ENCODE measurements around the gene EMC1.
"Not testable (repeated sequence)": the region's sequence is repeated elsewhere in the genome, so short reads cannot be mapped to it uniquely, and the experiment has no call there.

The EMC1 gene

DNA sequence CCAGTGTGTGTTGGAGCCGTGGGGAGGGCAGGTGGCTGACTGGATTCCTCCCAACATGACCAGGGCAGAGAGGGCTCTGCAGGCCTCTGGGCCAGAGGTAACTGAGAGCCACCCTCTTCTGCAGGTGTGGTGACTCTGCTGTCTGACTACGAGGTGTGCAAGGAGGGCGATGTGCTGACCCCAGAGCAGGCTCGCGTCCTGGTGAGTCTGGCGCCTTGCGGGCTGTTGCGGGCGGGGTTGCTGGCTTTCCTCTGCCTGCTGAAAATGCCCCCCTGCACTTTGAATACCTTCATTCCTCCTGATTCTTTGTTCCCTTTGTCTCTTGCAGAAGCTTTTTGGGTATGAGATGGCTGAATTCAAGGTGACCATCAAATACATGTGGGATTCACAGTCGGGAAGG is 7.0 kb upstream of the EMC1 start:
- Histone ChIP-seq H3K9ac (ENCODE audit: low read length) (no peak overlapping the region), H3K27me3 (replicated peaks; ENCODE audit: control insufficient read depth, insufficient read depth, low read length) (no peaks in the 10 kb centered on the region), H3K4me3 (ENCODE audit: low read length) (no peak overlapping the region), H3K36me3 (ENCODE audit: control insufficient read depth, insufficient read depth, low read length, severe bottlenecking) (peaks cover 49% of the 10 kb centered on the region), H3K9me3 (ENCODE audit: control insufficient read depth, low read length) (no peaks in the 10 kb centered on the region), H3K4me1 (ENCODE audit: control insufficient read depth, insufficient read depth, low read length) (peaks cover 22% of the 10 kb centered on the region)
- no peak for DNase-seq (ENCODE audit: low read depth)

DNA sequence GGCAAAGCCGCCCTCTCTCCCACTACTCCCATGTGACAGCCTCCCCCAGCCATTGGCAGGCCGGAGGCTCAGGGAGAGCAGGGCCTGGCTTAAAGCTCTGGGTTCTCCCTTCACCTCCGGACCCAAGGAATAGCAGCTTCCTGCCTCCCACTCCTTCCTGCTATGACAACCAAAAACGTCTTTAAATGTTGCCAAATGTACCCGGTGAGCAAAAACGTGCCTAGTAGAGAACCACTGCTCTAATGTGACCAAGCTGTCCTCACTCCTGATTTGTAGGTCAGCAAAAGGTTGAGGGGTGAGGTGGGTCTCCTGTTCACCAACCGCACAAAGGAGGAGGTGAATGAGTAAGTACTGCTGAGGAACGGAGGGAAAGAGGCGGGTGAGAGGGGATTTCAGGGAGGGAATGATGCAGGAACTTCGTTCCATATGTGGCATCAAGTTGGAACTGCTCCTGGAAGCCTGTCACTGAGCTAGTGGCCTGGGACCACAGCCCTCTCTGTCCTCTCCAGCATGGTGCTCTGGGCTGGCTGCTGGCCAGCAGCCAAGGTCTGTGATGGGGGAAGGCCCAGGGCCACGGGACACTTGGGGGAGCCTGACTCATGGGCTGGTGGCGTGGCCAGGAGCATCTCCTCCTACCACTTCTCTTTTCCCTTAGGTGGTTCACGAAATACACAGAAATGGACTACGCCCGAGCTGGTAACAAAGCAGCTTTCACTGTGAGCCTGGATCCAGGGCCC is 6.0 kb upstream of the EMC1 start:
- Histone ChIP-seq H3K9ac (ENCODE audit: low read length) (no peak overlapping the region), H3K36me3 (ENCODE audit: control insufficient read depth, insufficient read depth, low read length, severe bottlenecking) (peaks cover 49% of the 10 kb centered on the region), H3K9me3 (ENCODE audit: control insufficient read depth, low read length) (no peaks in the 10 kb centered on the region), H3K27me3 (replicated peaks; ENCODE audit: control insufficient read depth, insufficient read depth, low read length) (no peaks in the 10 kb centered on the region), H3K4me1 (ENCODE audit: control insufficient read depth, insufficient read depth, low read length) (peaks cover 32% of the 10 kb centered on the region), H3K4me3 (ENCODE audit: low read length) (no peak overlapping the region)
- DNase-seq (ENCODE audit: low read depth): no peak

DNA sequence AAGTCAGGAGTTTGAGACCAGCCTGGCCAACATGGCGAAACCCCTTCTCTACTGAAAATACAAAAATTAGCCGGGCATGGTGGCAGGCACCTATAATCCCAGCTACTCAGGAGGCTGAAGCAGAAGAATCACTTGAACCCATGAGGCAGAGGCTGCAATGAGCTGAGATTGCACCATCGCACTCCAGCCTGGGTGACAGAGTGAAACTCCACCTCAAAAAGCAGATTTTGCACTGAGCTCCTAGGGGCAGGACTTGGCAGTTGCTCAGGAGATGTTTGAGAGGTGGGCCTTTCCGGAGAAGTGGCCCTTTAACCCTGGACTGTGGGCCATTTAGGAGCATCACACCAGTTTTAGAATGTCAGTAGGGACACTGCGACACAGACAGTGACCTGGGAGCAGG is 5.0 kb upstream of the EMC1 start:
- DNase-seq (ENCODE audit: low read depth); H3K9me3 ChIP-seq (ENCODE audit: control insufficient read depth, low read length): not testable (repeated sequence)
- peaks cover 49% of the 10 kb centered on the region for H3K36me3 ChIP-seq (ENCODE audit: control insufficient read depth, insufficient read depth, low read length, severe bottlenecking)

DNA sequence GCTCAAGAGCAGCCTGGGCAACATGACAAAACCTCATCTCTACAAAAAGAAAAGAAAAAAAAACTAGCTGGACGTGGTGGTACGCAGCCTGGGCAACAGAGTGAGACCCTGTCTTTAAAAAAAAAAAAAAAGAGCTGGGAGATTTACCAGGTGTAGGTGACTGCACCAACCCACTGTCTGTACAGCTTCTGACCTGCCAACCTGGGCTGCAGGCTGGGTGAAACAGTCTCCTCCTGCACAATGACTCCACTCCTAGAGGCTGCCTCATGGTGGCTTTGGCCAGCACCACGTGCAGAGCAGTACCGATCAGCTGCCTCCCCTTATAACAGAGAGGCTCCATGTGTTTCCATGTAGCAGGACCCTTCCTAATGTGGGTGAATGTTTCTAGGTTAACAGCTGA is 4.0 kb upstream of the EMC1 start:
- Histone ChIP-seq H3K9ac (ENCODE audit: low read length) (no peak overlapping the region), H3K9me3 (ENCODE audit: control insufficient read depth, low read length) (no peaks in the 10 kb centered on the region), H3K4me1 (ENCODE audit: control insufficient read depth, insufficient read depth, low read length) (peaks cover 29% of the 10 kb centered on the region), H3K36me3 (ENCODE audit: control insufficient read depth, insufficient read depth, low read length, severe bottlenecking) (peaks cover 49% of the 10 kb centered on the region), H3K27me3 (replicated peaks; ENCODE audit: control insufficient read depth, insufficient read depth, low read length) (no peaks in the 10 kb centered on the region), H3K4me3 (ENCODE audit: low read length) (no peak overlapping the region)
- DNase-seq (ENCODE audit: low read depth): no peak

More for the DNA sequence above, 5.0 kb upstream of the EMC1 start:
- not testable (repeated sequence) for H3K4me3 ChIP-seq (ENCODE audit: low read length); H3K27me3 ChIP-seq (replicated peaks; ENCODE audit: control insufficient read depth, insufficient read depth, low read length); H3K9ac ChIP-seq (ENCODE audit: low read length)
- H3K4me1 ChIP-seq (ENCODE audit: control insufficient read depth, insufficient read depth, low read length): peaks cover 32% of the 10 kb centered on the region

DNA sequence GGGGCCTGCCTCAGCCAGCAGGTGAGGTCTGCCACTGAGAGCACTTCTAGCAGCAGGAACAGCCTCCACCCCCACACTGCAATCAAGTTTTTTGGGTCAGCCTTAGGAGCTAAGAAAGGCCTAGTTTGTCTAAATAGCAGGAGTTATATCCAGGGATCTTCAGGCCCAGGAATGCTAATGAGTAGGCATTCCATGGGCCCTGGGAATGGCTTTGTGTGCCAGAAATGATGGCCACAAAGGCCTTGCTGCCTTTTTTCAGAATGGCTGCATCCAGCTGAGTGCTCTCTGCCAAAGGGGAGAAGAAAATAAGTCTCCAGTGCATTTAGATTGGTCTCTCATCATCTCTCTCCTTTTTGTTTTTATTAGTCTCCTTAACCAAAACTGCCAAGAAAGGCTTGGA is 3.1 kb upstream of the EMC1 start:
- no peak for DNase-seq (ENCODE audit: low read depth)
- no peaks in the 10 kb centered on the region for H3K27me3 ChIP-seq (replicated peaks; ENCODE audit: control insufficient read depth, insufficient read depth, low read length)

DNA sequence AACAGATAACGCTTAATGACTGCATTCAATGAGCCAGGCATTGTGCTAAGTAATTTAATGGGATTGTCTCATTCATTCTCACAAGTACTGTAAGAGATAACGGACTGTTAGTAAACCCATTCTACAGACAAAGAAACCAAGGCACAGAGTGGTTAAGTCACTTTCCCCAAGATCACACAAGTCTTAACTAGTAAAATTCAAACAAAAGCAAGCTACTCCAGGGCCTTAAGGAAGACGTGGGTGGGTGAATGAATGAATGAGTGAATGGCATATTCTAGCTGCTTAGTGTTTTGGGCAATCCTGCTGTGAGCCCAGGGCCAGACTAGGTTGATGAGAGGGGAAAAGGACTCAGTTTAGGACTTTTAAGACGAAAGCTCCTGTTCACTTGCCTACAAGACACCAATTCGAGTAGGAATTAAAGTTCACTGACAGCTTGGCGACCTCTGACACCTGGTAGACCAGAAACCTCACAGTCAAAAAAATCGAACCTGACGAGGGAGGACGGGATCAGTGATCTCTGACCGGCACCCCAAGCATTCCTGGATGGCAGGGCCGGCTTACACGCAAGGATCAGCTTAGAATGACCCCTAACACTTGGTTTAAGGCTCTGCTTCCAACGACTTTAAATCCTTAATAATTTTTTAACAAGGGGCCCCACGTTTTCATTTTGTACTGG is 557 bp downstream of the EMC1 start:
- peaks cover 28% of the 10 kb centered on the region for H3K4me1 ChIP-seq (ENCODE audit: control insufficient read depth, insufficient read depth, low read length)
- no peaks in the 10 kb centered on the region for H3K9me3 ChIP-seq (ENCODE audit: control insufficient read depth, low read length)
- H3K9ac ChIP-seq (ENCODE audit: low read length): peak overlapping the region; percentile 93
- H3K27me3 ChIP-seq (replicated peaks; ENCODE audit: control insufficient read depth, insufficient read depth, low read length): no peaks in the 10 kb centered on the region
- peak; percentile 25 for DNase-seq (ENCODE audit: low read depth)
- H3K4me3 ChIP-seq (ENCODE audit: low read length): peak overlapping the region; percentile 94
- H3K36me3 ChIP-seq (ENCODE audit: control insufficient read depth, insufficient read depth, low read length, severe bottlenecking): peaks cover 7% of the 10 kb centered on the region

More for the DNA sequence above, 3.1 kb upstream of the EMC1 start:
- H3K4me1 ChIP-seq (ENCODE audit: control insufficient read depth, insufficient read depth, low read length): peaks cover 28% of the 10 kb centered on the region
- H3K9ac ChIP-seq (ENCODE audit: low read length): no peak overlapping the region
- no peak overlapping the region for H3K4me3 ChIP-seq (ENCODE audit: low read length)
- H3K9me3 ChIP-seq (ENCODE audit: control insufficient read depth, low read length): no peaks in the 10 kb centered on the region
- peaks cover 41% of the 10 kb centered on the region for H3K36me3 ChIP-seq (ENCODE audit: control insufficient read depth, insufficient read depth, low read length, severe bottlenecking)

DNA sequence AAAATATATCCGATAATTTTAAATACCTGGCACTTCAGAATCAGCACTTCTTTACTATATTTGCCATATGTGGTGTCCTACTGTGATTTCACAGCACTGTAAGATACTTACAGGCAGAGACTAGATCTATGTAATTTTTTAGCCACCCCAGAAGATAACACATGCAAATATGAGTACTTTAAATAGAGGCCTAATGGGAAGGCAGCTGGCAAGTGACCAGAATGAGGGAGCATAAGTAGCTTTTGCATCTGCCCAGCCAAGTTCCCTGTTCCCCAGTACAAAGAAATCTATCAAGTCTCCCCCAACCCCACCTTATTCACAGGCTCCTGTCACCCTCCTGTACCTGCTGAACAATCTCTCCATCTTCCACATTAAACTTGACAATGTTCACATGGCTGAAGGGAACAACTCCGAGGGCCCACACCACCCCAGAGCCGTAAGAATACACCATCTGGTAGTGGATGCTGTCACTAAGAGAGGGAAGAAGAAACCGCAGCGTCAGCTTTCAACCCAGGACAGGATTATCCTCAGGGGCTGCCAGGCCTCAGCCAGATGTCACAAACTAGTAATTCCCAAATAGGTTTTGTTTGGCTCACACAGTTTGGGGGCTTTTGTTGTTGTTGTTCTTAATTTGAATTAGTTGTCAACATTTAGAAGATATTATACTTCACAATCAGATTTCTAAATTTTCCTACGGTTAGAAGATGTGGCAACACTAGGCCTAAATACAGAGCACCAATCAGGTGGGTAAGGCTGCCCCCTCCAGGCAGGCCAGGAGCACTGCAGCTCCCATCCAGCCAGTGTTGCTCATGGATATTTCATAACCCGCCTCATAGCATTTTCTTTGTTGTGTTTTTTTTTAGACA is 10.4 kb downstream of the EMC1 start:
- peak; percentile 93 for DNase-seq (ENCODE audit: low read depth)
- H3K9me3 ChIP-seq (ENCODE audit: control insufficient read depth, low read length): no peaks in the 10 kb centered on the region
- peaks cover 10% of the 10 kb centered on the region for H3K4me1 ChIP-seq (ENCODE audit: control insufficient read depth, insufficient read depth, low read length)
- no peaks in the 10 kb centered on the region for H3K27me3 ChIP-seq (replicated peaks; ENCODE audit: control insufficient read depth, insufficient read depth, low read length)
- H3K36me3 ChIP-seq (ENCODE audit: control insufficient read depth, insufficient read depth, low read length, severe bottlenecking): peaks cover 82% of the 10 kb centered on the region
- H3K4me3 ChIP-seq (ENCODE audit: low read length): no peak overlapping the region
- peak overlapping the region; percentile 77 for H3K9ac ChIP-seq (ENCODE audit: low read length)

DNA sequence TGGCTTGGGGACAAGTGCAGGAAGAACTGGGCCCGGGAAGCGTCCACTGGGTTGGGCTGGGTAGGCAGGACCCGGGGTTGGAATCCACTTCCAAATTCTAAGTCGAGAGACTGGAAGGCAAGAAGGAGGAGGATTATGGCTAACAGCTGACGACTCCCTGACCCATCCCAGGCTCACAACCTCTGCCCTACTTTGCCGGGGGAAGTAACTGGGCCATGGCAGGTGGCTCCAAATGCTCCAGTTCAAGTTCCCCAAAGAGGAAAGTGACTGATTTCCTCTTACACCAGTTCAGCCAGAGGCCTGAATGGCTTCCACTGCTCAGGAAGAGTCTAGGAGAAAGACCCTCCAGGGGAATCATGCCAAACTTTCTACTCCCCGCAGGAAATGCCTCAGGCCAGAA is 11.4 kb downstream of the EMC1 start:
- Histone ChIP-seq H3K4me1 (ENCODE audit: control insufficient read depth, insufficient read depth, low read length) (peaks cover 10% of the 10 kb centered on the region), H3K36me3 (ENCODE audit: control insufficient read depth, insufficient read depth, low read length, severe bottlenecking) (peaks cover 87% of the 10 kb centered on the region), H3K4me3 (ENCODE audit: low read length) (no peak overlapping the region), H3K9me3 (ENCODE audit: control insufficient read depth, low read length) (no peaks in the 10 kb centered on the region), H3K9ac (ENCODE audit: low read length) (no peak overlapping the region), H3K27me3 (replicated peaks; ENCODE audit: control insufficient read depth, insufficient read depth, low read length) (no peaks in the 10 kb centered on the region)
- no peak for DNase-seq (ENCODE audit: low read depth)

DNA sequence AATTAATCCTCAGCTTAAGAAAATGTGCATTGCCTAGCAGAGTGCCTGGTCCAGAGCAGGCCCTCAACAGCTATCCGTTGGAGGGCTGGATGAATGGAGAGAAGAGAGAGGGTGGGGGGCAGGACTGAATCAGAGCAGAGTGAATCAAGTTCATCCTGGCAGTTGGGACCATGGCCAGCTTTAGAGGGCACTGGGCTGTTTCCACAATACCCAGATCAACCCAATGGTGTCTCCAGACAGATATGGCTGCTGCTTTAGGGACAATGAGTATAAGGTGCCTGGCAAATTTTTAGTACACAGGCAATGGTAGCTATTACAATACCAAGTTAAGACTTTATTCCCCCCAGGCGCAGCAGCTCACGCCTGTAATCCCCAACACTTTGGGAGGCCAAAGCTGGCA is 17.1 kb downstream of the EMC1 start:
- H3K36me3 ChIP-seq (ENCODE audit: control insufficient read depth, insufficient read depth, low read length, severe bottlenecking): peaks cover 89% of the 10 kb centered on the region
- no peak for DNase-seq (ENCODE audit: low read depth)
- no peaks in the 10 kb centered on the region for H3K27me3 ChIP-seq (replicated peaks; ENCODE audit: control insufficient read depth, insufficient read depth, low read length)
- H3K9me3 ChIP-seq (ENCODE audit: control insufficient read depth, low read length): no peaks in the 10 kb centered on the region
- H3K9ac ChIP-seq (ENCODE audit: low read length): no peak overlapping the region
- H3K4me1 ChIP-seq (ENCODE audit: control insufficient read depth, insufficient read depth, low read length): peaks cover 10% of the 10 kb centered on the region
- no peak overlapping the region for H3K4me3 ChIP-seq (ENCODE audit: low read length)

DNA sequence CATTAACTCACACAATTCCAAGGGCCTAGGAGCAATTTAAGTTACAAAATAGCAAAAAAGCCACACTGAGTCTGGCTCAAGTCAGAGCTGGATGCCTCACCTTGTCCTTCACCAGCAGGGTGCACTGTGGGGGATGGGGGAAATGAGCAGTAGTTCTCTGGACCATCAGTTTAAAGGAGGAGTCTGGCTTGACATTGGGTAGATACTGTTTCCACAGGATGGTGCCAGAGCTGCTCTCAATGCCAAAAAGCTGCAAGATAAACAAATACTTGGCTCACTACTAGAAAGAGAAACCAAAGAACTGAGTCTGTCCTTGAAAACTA is 18.8 kb downstream of the EMC1 start:
- Histone ChIP-seq H3K9ac (ENCODE audit: low read length) (no peak overlapping the region), H3K9me3 (ENCODE audit: control insufficient read depth, low read length) (no peaks in the 10 kb centered on the region), H3K36me3 (ENCODE audit: control insufficient read depth, insufficient read depth, low read length, severe bottlenecking) (peaks cover 83% of the 10 kb centered on the region), H3K27me3 (replicated peaks; ENCODE audit: control insufficient read depth, insufficient read depth, low read length) (no peaks in the 10 kb centered on the region), H3K4me3 (ENCODE audit: low read length) (no peak overlapping the region), H3K4me1 (ENCODE audit: control insufficient read depth, insufficient read depth, low read length) (peaks cover 10% of the 10 kb centered on the region)
- peak; percentile 83 for DNase-seq (ENCODE audit: low read depth)
